Natural killer cell (primary cell): ENCODE measurements around the gene FAM3B. TPM values are rescaled to one million over a fixed set of nuclear protein-coding genes. Genes with fewer than 3 reads are reported as not detected.

ENCODE experiments used
- ATAC-seq, 3 donors: fragments of 150-1000 bp in 2 of 3; fragments of 200-7000 bp in 1 of 3; cut with Tn5 transposase; 1 replicate in 1 of 3; 2 replicates in 2 of 3; pipeline ENCODE4 v1.10.0; 2021; ENCODE audit warnings: mild to moderate bottlenecking in 2 of 3, moderate library complexity in 2 of 3
- DNase-seq, 2 donors: peaks; one replicate each; pipeline versions ENCODE4 v3.0.0 to v3.0.0-alpha.2; 2013 to 2021; ENCODE audit warnings: mixed read lengths in 1 of 2
- H3K27ac ChIP-seq: one replicate; pipeline ENCODE4 v1.5.1; 2013; ENCODE audit warnings: mild to moderate bottlenecking, low read length
- H3K27me3 ChIP-seq: one replicate; pipeline ENCODE4 v1.6.1; 2013; ENCODE audit warnings: low read length; ENCODE audit not compliant: control insufficient read depth, insufficient read depth
- H3K36me3 ChIP-seq: one replicate; pipeline ENCODE4 v1.6.1; 2013; ENCODE audit warnings: low read length; ENCODE audit not compliant: control insufficient read depth, insufficient read depth
- H3K4me1 ChIP-seq: one replicate; pipeline ENCODE4 v1.6.1; 2013; ENCODE audit warnings: low read length; ENCODE audit not compliant: control insufficient read depth, insufficient read depth
- H3K4me3 ChIP-seq: one replicate; pipeline ENCODE4 v1.5.1; 2013; ENCODE audit warnings: low read length
- H3K9me3 ChIP-seq: one replicate; pipeline ENCODE4 v1.6.1; 2013; ENCODE audit warnings: low read length; ENCODE audit not compliant: control insufficient read depth, insufficient read depth
- H3K27ac Mint-ChIP-seq, 2 donors: one replicate each; pipeline ENCODE4 v1.8.0; 2022; ENCODE audit warnings: mild to moderate bottlenecking in 2 of 2, mixed read lengths in 2 of 2, moderate library complexity in 1 of 2
- H3K27me3 Mint-ChIP-seq, 2 donors: one replicate each; pipeline ENCODE4 v1.8.0; 2022; ENCODE audit warnings: low read depth in 2 of 2, mixed read lengths in 2 of 2
- H3K36me3 Mint-ChIP-seq: one replicate; pipeline ENCODE4 v1.8.0; 2022; ENCODE audit warnings: mixed read lengths
- H3K4me1 Mint-ChIP-seq, 2 donors: one replicate each; pipeline ENCODE4 v1.8.0; 2022; ENCODE audit warnings: mixed read lengths in 2 of 2
- H3K4me3 Mint-ChIP-seq: one replicate; pipeline ENCODE4 v1.8.0; 2022; ENCODE audit warnings: mild to moderate bottlenecking, moderate library complexity, mixed read lengths
- H3K9me3 Mint-ChIP-seq, 2 donors: one replicate each; pipeline ENCODE4 v1.8.0; 2022; ENCODE audit warnings: mixed read lengths in 2 of 2
- WGBS: methylation state at CpG from one replicate; pipeline ENCODE4 v1.1.7; 2013; ENCODE audit warnings: missing lambda C conversion rate; ENCODE audit not compliant: insufficient coverage; 5-methylcytosine and 5-hydroxymethylcytosine counted together
- intact Hi-C: fragments of 100-400 bp; cut with micrococcal nuclease; formaldehyde crosslinking; loops from one replicate; pipeline ENCODE4 v1.14.2; 2022
- total RNA-seq, 4 donors: library from RNA; stranded (reverse); fragments of 120-200 nt in 1 of 4; gene quantifications; one replicate each; pipeline versions ENCODE4 v1.2.3 to v1.2.4, GENCODE V29; 2013 to 2022
- TF ChIP-seq, protein P1 (sequence below): fragments of 200-600 bp; IDR thresholded peaks from one replicate; pipeline ENCODE4 v1.8.0; 2022; ENCODE audit warnings: antibody characterized with exemption

FAM3B gene
- total RNA-seq, 3 donors from 2014 or later (not counting 1 experiment from before 2014, with no cell fraction given): 0.48 TPM; not detected in 2

- Histone ChIP-seq H3K4me3 (no peak overlapping the region), H3K27me3 (no peaks in the 10 kb centered on the region), H3K4me1 (no peaks in the 10 kb centered on the region), H3K27ac (no peak overlapping the region), H3K9me3 (no peaks in the 10 kb centered on the region), H3K36me3 (peaks cover 17% of the 10 kb centered on the region)
- Mint-ChIP-seq H3K27ac (peak overlapping the region in 1 of 2 donors; percentile 27), H3K9me3 (no peaks in the 10 kb centered on the region), H3K36me3 (no peaks in the 10 kb centered on the region), H3K27me3 (no peaks in the 10 kb centered on the region), H3K4me1 (peaks cover 0 to 5% of the 10 kb centered on the region in 2 donors), H3K4me3 (no peak overlapping the region)
- TF ChIP-seq, protein P1, sequence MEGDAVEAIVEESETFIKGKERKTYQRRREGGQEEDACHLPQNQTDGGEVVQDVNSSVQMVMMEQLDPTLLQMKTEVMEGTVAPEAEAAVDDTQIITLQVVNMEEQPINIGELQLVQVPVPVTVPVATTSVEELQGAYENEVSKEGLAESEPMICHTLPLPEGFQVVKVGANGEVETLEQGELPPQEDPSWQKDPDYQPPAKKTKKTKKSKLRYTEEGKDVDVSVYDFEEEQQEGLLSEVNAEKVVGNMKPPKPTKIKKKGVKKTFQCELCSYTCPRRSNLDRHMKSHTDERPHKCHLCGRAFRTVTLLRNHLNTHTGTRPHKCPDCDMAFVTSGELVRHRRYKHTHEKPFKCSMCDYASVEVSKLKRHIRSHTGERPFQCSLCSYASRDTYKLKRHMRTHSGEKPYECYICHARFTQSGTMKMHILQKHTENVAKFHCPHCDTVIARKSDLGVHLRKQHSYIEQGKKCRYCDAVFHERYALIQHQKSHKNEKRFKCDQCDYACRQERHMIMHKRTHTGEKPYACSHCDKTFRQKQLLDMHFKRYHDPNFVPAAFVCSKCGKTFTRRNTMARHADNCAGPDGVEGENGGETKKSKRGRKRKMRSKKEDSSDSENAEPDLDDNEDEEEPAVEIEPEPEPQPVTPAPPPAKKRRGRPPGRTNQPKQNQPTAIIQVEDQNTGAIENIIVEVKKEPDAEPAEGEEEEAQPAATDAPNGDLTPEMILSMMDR: no peak
- intact Hi-C loops: no loop called here
- WGBS: 97% methylated on average over 14 of the region's 14 CpGs
- DNase-seq: no peak
- no peak for ATAC-seq
Measured at GRCh38 chr21:41388259-41388658, 71.7 kb downstream of the FAM3B start.

DNA sequence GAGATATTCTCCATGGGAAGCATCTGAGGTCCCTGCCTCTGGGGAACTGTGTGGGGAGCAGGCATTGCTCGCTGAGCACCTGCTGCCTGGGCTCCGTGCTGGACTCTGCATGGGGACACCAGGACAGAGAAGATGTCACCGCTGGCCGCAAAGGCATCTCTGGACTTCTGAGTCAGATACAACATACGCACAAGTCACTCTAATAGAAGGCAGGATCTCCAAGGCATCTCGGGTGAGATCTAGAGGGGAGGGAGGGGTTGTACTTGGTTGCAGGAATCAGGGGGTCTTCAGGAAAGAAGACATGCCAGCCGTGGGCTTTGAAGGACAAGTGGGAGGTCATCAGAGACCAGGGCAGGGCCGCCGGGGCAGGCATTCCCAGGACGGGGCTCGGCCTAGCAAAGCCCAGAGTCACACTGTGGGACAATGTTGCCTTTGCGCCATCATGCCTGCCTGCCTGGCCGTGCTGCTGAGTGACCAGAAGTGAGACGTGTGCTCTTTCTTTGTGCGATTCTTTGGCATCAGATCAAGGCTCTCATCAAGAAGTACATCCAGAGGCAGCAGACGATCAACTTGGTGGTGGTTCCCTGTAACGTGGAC is 73.5 kb downstream of the FAM3B start:
- H3K36me3 ChIP-seq: peaks cover 17% of the 10 kb centered on the region
- Mint-ChIP-seq H3K27ac (no peak overlapping the region), H3K36me3 (no peaks in the 10 kb centered on the region)

GRCh38 chr21:41393876-41394465 is 77.4 kb downstream of the FAM3B start:
- TF ChIP-seq, protein P1: no peak
- DNase-seq (no peak), ATAC-seq (no peak)
- Histone ChIP-seq H3K27ac (no peak overlapping the region), H3K4me1 (peaks cover 3% of the 10 kb centered on the region), H3K9me3 (no peaks in the 10 kb centered on the region), H3K27me3 (no peaks in the 10 kb centered on the region), H3K4me3 (no peak overlapping the region), H3K36me3 (peaks cover 15% of the 10 kb centered on the region)
- H3K27ac Mint-ChIP-seq: no peak overlapping the region
- H3K4me3 Mint-ChIP-seq: no peak overlapping the region
- intact Hi-C loops: no loop called here
- 96% methylated on average over 8 of the region's 8 CpGs for WGBS
- H3K4me1 Mint-ChIP-seq: no peaks in the 10 kb centered on the region
- H3K36me3 Mint-ChIP-seq: no peaks in the 10 kb centered on the region
- H3K27me3 Mint-ChIP-seq: no peaks in the 10 kb centered on the region
- H3K9me3 Mint-ChIP-seq: no peaks in the 10 kb centered on the region

More for the DNA sequence above, 73.5 kb downstream of the FAM3B start:
- DNase-seq (no peak), ATAC-seq (no peak)
- Mint-ChIP-seq H3K4me3 (no peak overlapping the region), H3K27me3 (no peaks in the 10 kb centered on the region), H3K9me3 (no peaks in the 10 kb centered on the region), H3K4me1 (peaks cover 0 to 5% of the 10 kb centered on the region in 2 donors)
- intact Hi-C loops: no loop called here
- Histone ChIP-seq H3K4me1 (no peaks in the 10 kb centered on the region), H3K9me3 (no peaks in the 10 kb centered on the region), H3K4me3 (no peak overlapping the region), H3K27ac (no peak overlapping the region), H3K27me3 (no peaks in the 10 kb centered on the region)
- 94% methylated on average over 17 of the region's 17 CpGs for WGBS
- TF ChIP-seq, protein P1: no peak
